Urinary bladder (tissue), 4 donors: ENCODE data around the gene ACTN3. TPM values are rescaled to one million over a fixed set of nuclear protein-coding genes. Genes with fewer than 3 reads are reported as not detected.
"Not testable (repeated sequence)": the region's sequence is repeated elsewhere in the genome, so short reads cannot be mapped to it uniquely, and the experiment has no call there.

Experiments
- DNase-seq: peaks from one replicate; pipeline ENCODE4 v3.0.0-alpha.2; 2015; ENCODE audit errors: extremely low spot score
- H3K27ac ChIP-seq: one replicate; pipeline ENCODE4 v1.5.1; 2013; ENCODE audit warnings: low read depth, mild to moderate bottlenecking, moderate library complexity
- H3K36me3 ChIP-seq: one replicate; pipeline ENCODE4 v1.6.1; 2013; ENCODE audit warnings: mild to moderate bottlenecking, moderate library complexity; ENCODE audit not compliant: insufficient read depth
- H3K4me1 ChIP-seq: one replicate; pipeline ENCODE4 v1.6.1; 2013; ENCODE audit warnings: mild to moderate bottlenecking, moderate library complexity; ENCODE audit not compliant: insufficient read depth
- H3K4me3 ChIP-seq: one replicate; pipeline ENCODE4 v1.5.1; 2013; ENCODE audit warnings: low read depth, low read length
- WGBS: extraction: QIAGEN DNeasy Blood & Tissue Kit; methylation state at CpG from one replicate; pipeline ENCODE4 v1.1.7; 2013; 5-methylcytosine and 5-hydroxymethylcytosine counted together
- polyA plus RNA-seq: library from polyadenylated mRNA; stranded (reverse); fragments of 200-250 nt; gene quantifications from one replicate; pipeline ENCODE4 v1.2.3, GENCODE V29; 2013
- total RNA-seq: library from RNA; depleted of rRNA; stranded (reverse); fragments of >200 nt; gene quantifications from one replicate; pipeline ENCODE4 v1.2.3, GENCODE V29; 2014
- donor health status: healthy with polysubstance abuse.
- donor health status: healthy.

Gene ACTN3
- total and polyA plus RNA-seq, 2 donors, result 0.18 TPM; not detected in 1

- H3K27ac ChIP-seq, DNase-seq, H3K4me3 ChIP-seq, H3K36me3 ChIP-seq, H3K4me1 ChIP-seq: not testable (repeated sequence)
- WGBS, result 72% methylated on average over 2 of the region's 2 CpGs
Observed at GRCh38 chr11:66589315-66589714, 42.6 kb downstream of the ACTN3 start.

DNA sequence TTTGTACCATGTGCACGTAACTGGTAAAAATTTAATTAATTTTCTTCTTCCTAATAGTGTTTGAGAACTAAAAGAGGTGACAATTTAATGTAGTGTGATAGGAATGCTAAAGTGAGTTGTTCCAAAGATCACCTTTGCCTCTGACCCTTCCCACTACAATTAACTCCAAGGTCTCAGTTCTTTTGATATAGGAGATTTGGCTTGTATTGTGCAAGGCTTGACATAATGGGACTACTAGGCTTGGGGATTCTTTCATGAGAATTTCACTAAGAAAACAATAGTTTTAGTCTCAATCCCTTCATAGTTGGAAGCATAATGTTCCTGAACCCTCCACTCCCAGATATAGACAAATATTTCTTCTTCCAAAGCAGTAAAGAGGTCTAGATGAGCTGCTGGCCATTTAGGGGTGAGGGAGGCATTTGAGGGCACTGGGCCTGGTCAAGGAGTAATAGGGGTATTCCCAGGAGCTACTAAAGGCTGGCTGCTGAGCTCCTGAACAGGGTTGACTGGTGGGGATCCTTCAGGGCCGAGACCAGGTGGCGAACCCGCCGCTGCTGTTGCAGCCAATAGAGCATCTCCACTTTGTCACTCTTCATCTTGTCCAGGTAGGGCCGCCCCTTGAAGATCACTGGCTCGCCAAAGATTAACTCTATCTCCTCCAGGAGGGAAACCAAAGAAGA lies 43.4 kb downstream of the ACTN3 start:
- WGBS, result 96% methylated on average over 7 of the region's 7 CpGs
- Histone ChIP-seq H3K27ac (no peak overlapping the region), H3K4me3 (no peak overlapping the region), H3K36me3 (no peaks in the 10 kb centered on the region), H3K4me1 (no peaks in the 10 kb centered on the region)
- no peak for DNase-seq

DNA sequence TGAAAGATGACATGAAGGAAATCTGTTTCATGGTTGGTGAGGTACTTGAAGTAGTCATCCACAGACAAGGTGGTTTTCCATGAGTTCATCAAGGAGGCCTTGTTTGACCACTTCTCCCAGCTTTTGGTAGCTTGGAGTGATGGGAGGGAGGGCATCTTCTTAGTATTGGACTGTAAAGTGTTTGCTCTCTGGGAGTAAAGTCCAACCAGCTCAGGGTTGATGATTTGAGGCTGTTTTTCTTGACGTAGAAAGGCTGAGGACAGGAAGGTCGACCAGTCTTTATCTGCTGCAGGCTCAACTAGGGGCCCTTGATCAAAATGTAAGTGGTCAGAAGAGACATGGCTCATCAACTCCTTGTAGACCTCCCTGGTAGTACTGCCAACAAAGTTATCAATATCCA lies 44.5 kb downstream of the ACTN3 start:
- WGBS, result 91% methylated on average over 2 of the region's 2 CpGs
- Histone ChIP-seq H3K27ac (no peak overlapping the region), H3K4me3 (no peak overlapping the region), H3K4me1 (no peaks in the 10 kb centered on the region), H3K36me3 (no peaks in the 10 kb centered on the region)
- no peak for DNase-seq

DNA sequence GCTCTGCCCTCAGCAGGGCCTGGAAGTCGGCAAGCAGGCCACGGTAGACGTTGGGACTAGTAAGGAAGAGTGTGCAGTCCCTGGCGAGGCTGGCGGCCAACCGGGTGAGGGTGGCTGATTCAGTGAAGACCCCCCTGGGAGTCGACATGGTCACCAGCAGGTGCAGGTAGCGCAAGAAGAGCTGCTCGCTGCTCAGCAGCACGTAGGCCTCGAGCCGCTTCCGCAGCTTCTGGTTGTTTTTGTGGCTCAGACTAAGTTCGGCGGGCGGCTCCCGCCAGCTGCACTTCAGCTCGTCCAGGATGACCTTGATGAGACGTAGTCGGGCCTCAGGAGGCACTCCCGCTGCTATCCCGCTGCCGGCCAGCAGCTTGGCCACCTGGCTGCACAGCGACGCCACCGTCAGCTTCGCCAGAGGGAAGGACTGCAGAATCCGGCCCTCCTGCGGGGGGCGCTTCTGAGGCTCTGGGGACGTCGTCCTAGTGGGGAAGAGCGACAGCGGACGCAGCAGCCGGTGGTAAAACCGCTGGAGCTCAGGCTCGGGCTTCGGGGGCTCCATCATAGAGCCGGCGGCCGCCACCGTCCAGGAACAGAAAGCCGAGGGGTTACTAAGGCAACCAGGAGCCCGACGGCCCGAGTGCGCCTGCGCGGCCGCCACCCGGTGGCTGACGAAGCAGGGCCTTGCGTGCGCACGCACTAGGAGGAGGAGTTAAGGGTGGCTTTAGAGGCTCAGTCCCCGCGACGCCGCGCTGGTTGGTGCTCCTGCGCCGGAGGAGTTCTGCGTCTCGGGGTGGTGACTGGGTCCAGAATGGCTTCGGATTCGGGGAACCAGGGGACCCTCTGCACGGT lies 46.0 kb downstream of the ACTN3 start, which contains the start of the genes CCDC87 and CCS:
TSS of gene CCDC87 (minus strand) at position 607 of the 846 bp plus-strand sequence. CDS start at position 559, 48 bp downstream.
TSS of gene CCS (plus strand) at position 729 of the 846 bp plus-strand sequence. CDS start at position 806, 77 bp downstream.
- Histone ChIP-seq H3K4me3 (peak within 1 kb of the TSS; percentile 65), H3K27ac (peak within 1 kb of the TSS; percentile 89), H3K36me3 (no peaks in the 10 kb centered on the region), H3K4me1 (no peaks in the 10 kb centered on the region)
- DNase-seq, result peak; percentile 83
- WGBS, result 15% methylated on average over 68 of the region's 68 CpGs

DNA sequence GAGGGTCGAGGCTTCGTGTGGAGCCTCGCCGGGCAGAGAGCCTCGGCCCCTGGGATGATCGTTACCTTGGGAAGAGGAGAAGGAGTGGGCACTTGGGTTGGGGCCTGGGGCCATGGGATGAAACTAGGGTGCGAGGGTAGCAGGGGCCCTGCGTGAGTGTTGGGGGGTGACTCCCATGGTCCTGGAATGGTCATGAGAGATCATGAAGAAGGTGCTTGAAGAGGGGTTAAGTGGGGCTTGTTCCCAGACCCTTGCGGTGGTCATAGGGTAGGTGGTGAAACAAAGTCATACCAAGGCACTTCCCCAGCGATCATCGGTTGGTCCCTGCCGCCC lies 46.6 kb downstream of the ACTN3 start:
- Histone ChIP-seq H3K36me3 (no peaks in the 10 kb centered on the region), H3K4me3 (peak overlapping the region; percentile 65), H3K4me1 (no peaks in the 10 kb centered on the region), H3K27ac (peak overlapping the region; percentile 89)
- 7% methylated on average over 12 of the region's 12 CpGs for WGBS
- no peak for DNase-seq

DNA sequence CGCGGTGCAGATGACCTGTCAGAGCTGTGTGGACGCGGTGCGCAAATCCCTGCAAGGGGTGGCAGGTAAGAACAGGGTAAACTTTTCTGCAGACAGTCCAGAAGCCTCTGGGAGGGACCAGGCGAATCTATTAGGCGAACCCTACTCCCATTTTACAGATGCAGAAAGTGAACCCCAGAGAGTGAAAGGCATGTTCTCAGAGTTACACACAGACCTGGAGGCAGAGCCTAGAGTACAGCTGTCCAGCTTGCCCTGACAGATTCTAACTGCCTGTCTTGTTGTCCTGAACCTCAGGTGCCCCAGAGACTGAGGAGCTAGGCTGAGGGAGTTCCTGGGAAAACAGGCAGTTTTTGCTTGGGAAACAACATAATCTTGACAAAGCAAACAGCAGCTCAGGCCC lies 46.9 kb downstream of the ACTN3 start:
- WGBS, result 54% methylated on average over 7 of the region's 7 CpGs
- Histone ChIP-seq H3K36me3 (no peaks in the 10 kb centered on the region), H3K4me1 (no peaks in the 10 kb centered on the region), H3K4me3 (peak overlapping the region; percentile 65), H3K27ac (no peak overlapping the region)
- DNase-seq, result no peak

- Histone ChIP-seq H3K36me3 (no peaks in the 10 kb centered on the region), H3K4me3 (no peak overlapping the region), H3K27ac (peak overlapping the region; percentile 79), H3K4me1 (no peaks in the 10 kb centered on the region)
- peak; percentile 39 for DNase-seq
- 22% methylated on average over 5 of the region's 5 CpGs for WGBS
Observed at GRCh38 chr11:66595245-66595904, 48.7 kb downstream of the ACTN3 start.

DNA sequence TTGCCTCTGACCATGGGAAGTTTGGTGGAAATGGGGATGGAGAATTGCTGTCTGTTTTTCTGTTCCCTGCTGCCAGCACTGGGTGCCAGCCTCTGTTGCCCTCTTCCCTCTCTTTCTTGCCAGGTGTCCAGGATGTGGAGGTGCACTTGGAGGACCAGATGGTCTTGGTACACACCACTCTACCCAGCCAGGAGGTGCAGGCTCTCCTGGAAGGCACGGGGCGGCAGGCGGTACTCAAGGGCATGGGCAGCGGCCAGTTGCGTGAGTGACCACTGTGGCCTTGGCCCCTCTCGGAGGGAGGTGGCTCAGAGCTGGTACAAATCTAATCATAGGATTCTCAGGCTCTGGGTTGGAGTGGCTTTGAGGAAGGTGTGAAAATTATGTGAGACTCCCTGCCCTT lies 52.3 kb downstream of the ACTN3 start:
- Histone ChIP-seq H3K27ac (no peak overlapping the region), H3K4me1 (no peaks in the 10 kb centered on the region), H3K36me3 (no peaks in the 10 kb centered on the region), H3K4me3 (no peak overlapping the region)
- WGBS, result 98% methylated on average over 6 of the region's 6 CpGs
- no peak for DNase-seq

DNA sequence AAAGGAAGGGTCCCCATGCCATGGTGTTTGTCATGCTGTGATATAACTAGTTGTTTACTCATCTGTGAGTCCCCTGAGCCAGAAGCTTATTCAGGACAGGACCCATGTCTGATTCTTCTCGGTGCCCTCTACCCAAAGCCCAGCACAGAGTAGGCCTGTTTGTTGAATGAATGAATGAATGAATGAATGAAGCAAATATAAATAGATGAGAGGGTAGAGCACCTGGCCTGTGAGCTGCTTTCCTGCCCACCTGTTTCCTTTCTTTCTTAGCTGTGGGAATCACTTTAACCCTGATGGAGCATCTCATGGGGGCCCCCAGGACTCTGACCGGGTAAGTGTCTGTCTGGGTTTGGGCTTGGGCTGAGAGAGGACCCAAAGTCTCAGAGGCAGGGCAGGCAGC lies 53.5 kb downstream of the ACTN3 start:
- H3K36me3 ChIP-seq, result no peaks in the 10 kb centered on the region
- H3K4me1 ChIP-seq, result no peaks in the 10 kb centered on the region
- no peak for DNase-seq
- H3K27ac ChIP-seq, result no peak overlapping the region
- H3K4me3 ChIP-seq, result no peak overlapping the region
- WGBS, result 90% methylated on average over 2 of the region's 2 CpGs

DNA sequence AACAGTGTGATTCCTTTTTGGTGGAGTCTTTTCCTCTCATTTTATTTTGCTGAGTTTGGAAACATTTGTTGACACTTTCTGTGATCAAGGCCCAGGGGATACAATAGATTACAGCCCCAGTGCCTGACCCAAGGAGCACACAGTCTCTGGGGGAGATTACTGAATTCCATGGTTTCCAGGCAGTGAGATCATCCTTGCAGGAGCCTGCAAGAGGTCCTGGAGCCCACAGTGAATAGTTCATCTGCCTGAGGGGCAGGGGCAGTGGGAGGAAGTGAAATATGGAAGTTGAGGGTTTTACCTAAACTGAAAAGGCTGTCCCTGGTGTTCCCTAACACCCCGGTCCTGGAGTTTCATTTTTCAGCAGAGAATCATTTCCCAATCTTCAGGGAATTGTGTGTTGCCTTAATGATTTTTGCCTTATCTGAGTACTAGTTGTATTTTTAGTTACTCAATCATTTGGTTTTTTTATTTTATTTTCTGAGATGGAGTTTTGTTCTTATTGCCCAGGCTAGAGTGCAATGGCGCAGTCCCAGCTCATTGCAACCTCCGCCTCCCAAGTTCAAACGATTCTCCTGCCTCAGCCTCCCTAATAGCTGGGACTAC lies 54.0 kb downstream of the ACTN3 start:
- no peak overlapping the region for H3K27ac ChIP-seq
- no peak overlapping the region for H3K4me3 ChIP-seq
- no peaks in the 10 kb centered on the region for H3K36me3 ChIP-seq
- no peaks in the 10 kb centered on the region for H3K4me1 ChIP-seq
- DNase-seq, result no peak
- WGBS, result 96% methylated on average over 4 of the region's 4 CpGs

- Histone ChIP-seq H3K4me3 (no peak overlapping the region), H3K4me1 (no peaks in the 10 kb centered on the region), H3K27ac (no peak overlapping the region), H3K36me3 (no peaks in the 10 kb centered on the region)
- WGBS, result 92% methylated on average over 6 of the region's 6 CpGs
- no peak for DNase-seq
Observed at GRCh38 chr11:66603072-66603471, 56.4 kb downstream of the ACTN3 start.

- DNase-seq, result no peak
- WGBS, result 92% methylated on average over 5 of the region's 5 CpGs
- Histone ChIP-seq H3K4me1 (no peaks in the 10 kb centered on the region), H3K4me3 (no peak overlapping the region), H3K36me3 (no peaks in the 10 kb centered on the region), H3K27ac (no peak overlapping the region)
Observed at GRCh38 chr11:66604155-66604554, 57.5 kb downstream of the ACTN3 start.

DNA sequence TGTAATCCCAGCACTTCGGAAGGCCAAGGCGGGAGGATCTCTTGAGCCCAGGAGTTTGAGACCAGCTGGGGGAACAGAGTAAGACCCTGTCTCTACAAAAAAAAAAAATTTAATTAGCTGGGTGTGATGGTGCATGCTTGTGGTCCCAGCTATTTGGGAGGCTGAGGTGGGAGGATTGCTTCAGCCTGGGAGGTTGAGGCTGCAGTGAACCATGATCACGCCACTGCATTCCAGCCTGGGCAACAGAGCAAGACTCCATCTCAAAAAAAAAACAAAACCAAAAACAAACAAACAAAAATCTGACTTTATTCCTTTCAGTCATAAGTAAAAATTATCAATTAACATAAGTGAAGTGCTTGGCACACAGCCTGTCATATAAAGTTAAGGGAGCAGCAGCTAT lies 59.9 kb downstream of the ACTN3 start:
- 92% methylated on average over 3 of the region's 3 CpGs for WGBS

More for the DNA sequence above, 59.9 kb downstream of the ACTN3 start:
- H3K4me3 ChIP-seq, H3K36me3 ChIP-seq, DNase-seq, H3K4me1 ChIP-seq: not testable (repeated sequence)
- peak overlapping the region; percentile 42 for H3K27ac ChIP-seq
